AG08396 (cell line): ENCODE measurements around the gene CTRB2.
"Not testable (repeated sequence)": the region's sequence is repeated elsewhere in the genome, so short reads cannot be mapped to it uniquely, and the experiment has no call there.

Source experiments
- DNase-seq: peaks from one replicate; pipeline ENCODE4 v3.0.0; 2012; ENCODE audit warnings: low spot score, mixed read lengths

Gene CTRB2

DNA sequence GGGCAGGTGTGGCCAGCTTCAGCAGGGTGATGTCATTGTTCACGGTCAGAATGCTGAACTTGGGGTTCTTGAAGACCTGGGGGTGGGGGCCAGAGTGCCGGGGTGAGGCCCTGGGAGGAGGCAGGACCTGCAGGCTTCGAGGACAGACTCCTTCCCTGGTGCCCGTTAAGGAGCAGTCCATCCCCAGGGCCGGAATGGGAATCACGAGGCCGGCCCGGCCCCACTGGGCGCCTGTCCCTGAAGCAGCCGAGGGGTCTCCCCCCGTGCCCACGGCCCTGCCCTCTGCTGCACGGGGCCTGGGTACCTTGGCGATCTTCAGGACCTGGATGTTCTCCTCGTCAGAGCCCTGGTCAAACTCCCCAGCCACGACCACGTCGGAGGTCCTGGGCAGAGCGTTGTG lies 1.5 kb downstream of the CTRB2 start:
- not testable (repeated sequence) for DNase-seq

DNA sequence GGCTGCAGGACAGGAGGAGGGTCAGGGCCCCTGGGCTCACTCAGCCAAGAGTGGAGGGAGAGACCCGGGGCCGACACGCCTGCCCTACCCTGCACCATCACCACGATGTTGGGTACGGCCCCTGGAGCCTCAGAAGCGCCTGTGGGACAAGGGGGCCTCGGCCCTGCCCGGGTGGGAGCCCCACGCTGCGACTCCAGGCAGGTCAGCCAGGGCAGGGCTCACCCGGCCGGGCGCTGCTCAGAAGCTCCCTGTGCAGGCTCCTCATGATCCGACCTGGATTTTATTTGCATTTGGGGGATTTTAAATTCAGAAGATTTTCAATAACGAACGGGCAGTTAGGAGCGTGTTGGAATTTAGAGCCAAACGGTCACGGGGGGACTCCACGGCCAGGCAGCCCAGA lies 2.1 kb downstream of the CTRB2 start:
- not testable (repeated sequence) for DNase-seq

DNA sequence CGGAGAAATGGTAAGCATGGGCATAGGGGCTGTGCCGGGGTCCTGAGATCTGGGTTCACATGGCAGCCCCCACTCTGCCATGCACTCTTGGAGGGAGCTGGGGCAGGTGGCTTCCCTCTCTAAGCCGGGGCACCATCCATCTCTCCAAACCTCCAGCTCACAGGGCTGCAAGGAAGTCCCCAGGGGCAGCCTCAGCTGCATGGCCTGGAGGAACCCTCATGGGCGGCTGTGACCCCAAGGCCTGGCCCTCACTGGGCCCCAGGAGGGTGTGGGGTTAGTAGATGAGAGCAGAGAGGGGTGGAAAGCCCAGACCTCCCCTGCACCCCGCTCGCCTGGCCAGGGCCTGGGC lies 2.6 kb downstream of the CTRB2 start:
- no peak for DNase-seq

DNA sequence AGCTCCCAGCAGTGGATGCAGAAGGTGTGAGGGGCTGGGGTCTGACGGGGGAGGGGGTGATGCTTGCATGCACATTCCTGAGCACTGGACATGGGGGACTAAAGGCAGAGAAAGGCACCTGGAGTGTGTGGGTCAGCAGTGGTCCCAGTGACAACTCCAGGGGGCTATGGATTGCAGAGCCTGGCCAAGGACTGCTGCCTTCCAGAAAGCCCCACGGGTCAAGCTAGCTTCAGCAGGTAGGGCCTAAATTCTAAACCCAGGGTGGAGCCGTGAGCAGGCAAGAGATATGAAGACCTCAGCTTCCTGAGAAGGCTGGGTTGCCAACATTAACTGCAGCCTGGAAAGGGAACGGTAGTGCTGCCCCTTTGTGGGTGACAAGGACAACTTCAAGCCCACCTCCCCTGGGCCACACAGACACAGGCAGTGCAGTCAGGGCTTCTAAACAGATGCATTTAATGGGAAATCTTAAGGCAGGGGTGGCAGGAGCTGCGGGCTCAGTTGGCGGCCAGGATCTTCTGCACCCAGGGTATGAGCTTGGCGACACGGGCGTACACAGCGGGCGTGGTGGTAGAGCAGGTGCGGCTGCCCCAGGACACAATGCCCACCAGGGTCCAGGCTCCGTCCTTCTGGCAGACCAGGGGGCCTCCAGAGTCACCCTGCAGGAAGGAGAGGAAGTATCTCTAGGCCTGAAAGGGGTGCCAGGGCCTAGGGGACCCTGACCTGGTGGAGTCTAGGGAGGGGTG lies 3.1 kb downstream of the CTRB2 start:
- no peak for DNase-seq

DNA sequence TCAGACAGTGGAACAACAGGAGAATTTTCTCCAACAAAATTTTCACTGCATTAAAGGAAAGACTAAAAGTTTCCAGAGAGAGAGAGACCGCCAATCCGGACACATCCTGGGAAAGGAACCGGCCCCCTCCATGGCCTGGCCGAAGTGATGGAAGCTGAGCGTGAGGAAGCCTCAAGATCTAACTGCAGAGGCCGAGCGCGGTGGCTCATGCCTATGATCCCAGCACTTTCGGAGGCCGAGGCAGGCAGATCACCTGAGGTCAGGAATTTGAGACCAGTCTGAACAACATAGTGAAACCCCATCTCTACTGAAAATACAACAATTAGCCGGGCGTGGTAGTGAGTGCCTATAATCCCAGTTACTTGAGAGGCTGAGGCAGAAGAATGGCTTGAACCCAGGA lies 3.9 kb downstream of the CTRB2 start:
- DNase-seq, result no peak

DNA sequence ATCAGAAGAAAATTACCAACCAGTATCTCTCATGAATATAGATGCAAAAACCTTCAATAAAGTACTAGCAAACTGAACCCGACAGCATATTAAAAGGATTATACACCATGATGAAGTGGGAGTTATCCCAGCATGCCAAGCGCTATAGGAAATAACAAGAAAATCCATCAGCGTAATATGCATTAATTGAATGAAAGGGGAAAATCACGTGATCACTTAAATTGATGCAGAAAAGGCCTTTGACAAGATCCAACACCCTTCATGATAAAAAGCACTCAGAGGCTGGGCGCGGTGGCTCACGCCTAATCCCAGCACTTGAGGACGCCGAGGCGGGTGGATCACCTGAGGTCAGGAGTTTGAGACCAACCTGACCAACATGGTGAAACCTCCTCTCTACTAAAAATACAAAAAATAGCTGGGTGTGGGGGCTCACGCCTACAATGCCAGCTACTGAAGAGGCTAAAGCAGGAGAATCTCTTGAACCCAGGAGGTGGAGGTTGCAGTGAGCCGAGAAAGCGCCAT lies 4.8 kb downstream of the CTRB2 start:
- DNase-seq, result no peak

DNA sequence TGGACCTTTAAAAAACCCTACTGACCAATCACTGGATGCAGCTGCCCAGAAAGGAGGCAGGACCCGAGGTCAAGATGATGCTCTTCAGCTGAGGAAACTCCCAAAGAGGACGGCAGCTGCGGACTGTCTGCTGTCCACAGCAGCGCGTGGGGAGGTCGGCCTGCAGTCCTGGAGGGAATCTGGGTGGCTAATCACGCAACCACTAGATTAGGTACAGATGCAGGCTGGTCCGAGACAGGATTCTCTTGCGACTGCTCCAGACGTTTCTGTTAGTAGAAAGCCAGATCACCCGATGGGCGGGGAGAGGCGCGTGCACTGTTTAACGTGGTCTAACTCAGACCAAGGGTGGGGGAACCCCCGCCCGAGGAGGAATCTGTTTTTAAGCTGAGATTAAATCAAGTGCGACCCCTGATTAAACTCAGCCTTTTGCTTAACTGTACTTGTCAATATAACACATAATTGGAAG lies 8.8 kb downstream of the CTRB2 start:
- DNase-seq, result peak; percentile 76

DNA sequence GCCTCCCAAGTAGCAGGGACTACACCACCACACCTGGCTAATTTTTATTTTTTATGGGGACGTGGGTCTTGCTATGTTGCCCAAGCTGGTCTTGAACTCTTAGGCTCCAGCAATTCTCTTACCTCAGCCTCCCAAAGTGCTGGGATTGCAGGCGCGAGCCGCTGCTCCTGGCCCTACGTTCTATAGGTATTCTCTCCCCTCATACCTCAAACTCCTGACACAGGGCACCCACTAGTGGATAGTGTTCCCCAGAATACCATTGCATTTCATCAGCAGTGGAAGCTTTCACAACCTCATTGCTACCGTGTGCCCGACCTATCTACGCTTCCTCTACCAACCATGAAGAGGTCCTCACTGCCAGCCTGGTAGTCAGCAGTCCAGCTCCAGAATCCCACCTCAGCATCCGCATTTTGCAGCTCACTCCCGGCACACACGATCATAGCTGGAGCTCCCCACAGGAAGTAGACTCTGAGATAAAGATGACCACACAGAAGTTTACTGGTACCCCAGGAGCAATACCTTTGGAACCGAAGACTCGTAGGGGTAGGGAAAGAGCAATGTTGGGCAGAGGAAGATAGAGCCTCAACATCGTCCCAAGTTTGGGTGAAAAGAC lies 9.3 kb downstream of the CTRB2 start:
- no peak for DNase-seq

DNA sequence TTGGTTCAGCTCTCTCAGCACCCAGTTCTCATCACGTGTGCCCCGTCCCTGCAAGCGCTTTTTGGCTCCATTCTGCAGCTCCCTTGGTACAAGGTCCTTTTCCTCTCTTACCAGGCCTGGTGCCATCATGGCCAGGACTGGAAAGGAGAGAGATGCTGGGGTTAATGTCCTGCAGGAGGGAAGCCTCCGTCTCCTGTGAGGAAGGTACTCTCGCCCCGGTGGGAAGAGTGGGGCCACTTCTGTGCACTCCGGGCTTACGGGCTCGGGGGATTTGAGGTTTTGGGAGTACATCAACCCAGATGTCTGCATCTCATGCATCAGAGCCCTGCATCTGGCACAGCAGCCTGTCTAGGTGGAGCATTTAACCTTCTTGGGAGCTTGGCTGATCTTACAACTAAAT lies 10.1 kb downstream of the CTRB2 start:
- no peak for DNase-seq

DNA sequence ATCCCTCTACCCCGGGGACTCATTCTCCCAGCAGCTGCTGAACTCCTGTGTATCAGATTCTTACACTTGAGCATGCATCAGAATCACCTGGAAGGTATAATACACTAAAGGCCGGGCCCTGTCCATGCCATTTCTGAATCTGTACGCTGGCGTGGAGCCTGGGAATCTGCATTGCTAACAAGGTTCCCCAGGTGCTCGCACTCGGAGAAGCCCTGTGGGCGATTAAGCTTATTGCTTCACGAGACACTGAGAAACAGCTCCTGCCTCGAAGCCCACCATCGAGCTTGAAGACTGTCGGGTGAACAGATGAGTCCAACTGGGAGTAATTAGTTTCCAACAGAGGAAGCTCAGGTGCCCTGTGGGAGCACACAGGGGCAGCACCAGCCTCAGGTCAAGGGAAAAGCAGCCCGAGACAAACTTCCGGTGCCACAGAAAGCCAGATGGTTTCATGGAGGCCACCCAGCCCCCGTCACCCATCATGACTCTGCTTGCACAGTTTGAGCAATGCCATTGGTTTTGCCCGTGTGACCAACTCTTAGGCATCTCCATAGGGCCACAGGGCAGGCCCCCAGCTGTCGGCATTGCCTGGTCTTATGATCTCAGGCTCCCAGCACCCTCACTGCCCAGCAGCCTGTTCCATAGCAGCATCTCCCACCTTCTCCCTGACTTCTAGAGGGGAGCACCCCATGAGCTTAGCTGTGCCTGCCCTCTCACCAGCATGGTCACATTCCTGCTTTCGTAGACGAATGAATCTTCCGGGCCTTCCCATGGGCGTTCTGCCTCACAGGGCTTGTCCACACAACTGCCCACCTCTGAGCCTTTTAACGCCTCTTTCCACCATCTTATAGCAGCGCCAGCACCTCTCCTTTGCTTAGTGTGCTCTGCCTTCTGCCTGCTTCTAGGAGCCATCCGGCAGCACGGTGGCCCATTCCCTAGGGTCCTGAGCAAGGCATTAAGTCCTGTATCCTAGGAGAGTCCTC lies 10.9 kb downstream of the CTRB2 start:
- DNase-seq, result no peak

DNA sequence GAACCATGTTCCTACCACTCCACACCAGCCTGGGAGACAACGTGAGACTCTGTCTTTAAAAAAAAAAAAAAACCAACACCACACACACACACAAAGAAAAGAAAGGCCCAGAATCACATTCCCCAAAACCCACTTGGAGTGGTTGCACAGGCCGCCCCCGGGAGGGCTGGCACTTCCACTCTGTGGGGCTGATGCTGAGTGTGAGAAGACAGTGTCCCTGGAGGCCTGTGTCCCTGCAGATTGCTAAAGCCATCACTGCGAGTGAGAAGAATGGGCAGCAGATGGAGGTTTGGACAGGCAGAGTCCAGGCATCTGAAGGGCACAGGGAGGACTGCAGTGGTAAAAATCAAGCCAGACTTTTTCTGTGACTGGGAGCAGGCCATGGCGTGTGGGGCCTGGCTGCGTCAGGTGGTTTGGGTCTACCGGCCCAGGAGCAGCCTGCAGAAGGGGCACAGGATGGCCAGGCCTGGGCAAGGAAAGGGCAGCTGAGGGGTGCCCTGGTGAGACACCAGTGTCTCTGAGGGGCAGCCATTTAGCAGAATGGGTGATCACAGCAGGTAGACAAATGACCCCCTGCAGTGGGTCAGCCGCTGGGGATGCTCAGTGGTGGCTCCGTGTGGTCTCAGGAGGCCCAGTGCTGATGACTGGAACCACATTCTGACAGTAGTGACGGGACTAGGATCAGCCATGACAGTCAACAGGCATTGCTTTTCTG lies 13.1 kb downstream of the CTRB2 start:
- no peak for DNase-seq

DNA sequence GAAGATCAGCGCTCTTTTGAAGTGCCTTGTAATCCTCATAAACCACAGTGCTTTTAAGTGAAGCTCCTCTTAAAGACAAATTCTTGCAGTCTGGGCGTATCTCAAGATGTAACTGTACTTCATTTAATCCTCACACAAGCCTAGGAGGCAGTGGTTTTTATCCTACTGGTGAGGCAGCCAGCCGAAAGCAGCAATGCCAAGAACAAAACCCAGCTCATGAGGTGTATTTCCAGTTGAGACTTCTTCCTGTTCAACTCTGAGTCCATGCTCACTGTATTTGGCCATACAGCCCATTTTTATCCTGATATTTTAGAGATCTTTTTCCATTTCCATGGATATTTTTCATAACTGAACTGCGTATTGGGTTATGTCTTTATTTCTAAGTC lies 13.7 kb downstream of the CTRB2 start:
- no peak for DNase-seq

DNA sequence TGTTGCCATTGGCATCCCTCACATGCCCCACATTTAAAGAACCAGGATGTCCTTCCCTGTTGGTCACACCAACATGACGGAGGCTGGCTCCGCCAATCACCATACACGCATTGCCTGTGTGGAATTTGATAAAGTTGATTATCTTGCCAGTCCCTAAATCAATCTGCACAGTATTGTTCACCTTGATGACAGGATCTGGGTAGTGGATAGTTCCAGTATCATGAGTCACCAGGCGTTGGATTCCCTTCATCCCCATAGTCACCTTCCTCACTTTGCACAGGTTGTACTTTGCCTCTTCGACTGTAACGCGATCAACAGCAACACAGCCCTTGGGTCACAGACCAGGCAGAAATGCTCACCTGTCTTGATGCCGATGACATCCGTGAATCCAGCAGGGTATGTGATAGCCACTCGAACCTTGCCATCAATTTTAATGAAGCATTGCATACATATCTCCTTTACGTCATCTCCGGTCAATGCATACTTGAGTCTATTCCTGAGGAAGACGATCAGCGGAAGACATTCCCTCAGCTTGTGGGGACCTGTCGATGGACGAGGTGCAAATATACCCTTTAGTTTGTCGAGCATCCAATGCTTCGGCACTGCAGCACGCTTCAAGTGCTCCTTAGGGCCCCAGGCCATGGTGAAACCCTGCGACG lies 14.2 kb downstream of the CTRB2 start:
- DNase-seq, result no peak

DNA sequence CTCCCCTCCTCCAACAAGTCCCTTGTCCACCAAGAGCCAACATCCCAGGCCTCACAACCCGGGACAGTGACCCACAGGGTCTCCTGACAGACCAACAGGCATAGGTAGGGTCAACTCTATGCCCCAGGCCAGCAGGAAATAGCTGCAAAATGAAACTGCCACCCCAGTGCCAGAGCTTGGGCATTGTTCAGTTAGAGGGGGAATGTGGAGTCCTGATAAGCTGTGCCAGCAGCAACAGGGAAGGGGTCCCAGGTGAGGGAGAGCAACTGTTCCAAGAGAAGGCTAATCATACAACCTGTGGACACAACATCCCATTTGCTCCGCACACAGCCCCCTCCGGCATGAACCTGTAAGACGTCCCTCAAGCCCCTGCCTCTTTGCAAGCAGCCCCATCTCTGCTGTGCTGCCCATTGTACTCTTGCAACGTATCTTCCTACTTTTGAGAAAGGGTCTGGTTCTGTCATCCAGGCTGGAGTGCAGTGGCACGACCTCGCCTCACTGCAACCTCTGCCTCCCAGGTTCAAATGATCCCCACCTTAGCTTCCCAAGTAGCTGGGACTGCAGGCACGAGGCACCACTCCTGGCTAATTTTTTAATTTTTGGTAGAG lies 17.2 kb downstream of the CTRB2 start:
- DNase-seq, result no peak

DNA sequence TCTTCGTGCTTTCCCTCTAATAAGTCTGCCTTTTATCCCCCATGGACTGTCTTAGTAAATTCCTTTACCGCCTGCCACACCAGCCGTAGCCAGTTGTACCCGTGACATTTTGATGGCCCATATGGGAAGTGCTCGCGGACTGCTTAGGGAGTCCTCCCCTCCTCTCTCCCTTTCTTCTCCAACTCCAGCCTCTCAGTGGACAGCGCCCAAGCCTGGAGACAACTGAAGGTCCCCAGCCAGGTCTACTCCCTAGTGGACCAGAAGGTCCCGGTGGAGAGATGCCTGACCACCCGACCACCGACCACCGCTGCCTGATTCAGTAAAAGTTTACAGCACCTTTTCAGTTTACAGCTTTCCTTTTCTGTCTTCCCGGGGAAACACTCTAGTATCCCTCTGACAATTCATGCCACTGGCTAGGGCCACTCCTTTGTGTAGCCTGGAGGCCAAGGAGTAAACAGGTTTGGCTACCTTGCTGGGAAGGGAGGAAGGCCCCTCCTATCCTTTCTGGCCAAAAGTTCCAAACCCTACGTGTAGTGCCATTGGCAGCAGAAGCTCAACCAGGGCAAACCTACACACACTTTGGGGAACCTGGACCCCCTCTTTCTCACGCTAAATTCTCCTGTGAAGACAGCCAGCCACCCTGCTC lies 18.0 kb downstream of the CTRB2 start:
- no peak for DNase-seq

DNA sequence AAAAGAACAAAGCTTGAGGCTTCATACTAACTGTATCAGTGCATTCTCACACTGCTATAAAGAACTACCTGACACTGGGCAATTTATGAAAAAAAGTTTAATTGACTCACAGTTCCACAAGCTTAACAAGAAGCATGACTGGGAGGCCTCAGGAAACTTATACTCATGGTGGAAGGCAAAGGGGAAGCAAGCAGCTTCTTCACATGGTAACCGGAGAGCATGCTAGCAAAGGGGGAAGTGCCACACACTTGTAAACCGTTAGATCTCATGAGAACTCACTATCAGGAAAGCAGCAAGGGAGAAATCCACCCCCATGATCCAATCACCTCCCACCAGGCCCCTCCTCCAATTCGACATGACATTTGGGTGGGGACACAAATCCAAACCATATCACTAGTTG lies 25.3 kb downstream of the CTRB2 start:
- no peak for DNase-seq

DNA sequence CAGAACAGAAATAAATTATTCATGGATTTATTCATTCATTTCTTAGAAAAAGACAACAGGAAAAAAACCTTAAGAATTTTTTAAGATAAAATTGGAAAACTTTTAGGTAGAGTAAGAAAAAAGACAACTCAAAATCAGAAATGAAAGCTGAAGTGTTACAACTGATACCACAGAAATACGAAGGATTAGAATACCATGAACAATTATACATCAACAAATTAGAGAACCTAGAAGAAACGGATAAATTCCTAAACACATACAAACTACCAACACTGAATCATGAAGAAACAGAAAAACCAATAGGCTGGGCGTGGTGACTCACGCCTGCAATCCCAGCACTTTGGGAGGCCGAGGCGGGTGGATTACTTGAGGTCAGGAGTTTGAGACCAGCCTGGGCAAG lies 27.8 kb downstream of the CTRB2 start:
- no peak for DNase-seq

DNA sequence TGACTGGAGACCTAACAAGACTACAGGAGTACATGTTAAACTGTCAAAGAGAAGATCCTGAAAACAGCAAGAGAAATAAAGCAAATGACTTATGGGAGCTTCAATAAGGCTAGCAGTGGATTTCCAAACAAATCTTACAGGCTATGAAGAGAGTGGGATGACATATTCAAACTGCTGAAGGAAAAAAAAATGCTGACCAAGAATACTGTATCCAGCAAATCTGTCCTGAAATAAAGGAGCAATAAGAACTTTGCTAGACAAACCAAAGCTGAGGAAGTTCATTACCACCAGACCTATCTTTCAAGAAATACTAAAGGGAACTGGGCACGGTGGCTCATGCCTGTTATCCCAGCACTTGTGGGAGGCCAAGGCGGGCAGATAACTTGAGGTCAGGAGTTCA lies 30.0 kb downstream of the CTRB2 start:
- no peak for DNase-seq

DNA sequence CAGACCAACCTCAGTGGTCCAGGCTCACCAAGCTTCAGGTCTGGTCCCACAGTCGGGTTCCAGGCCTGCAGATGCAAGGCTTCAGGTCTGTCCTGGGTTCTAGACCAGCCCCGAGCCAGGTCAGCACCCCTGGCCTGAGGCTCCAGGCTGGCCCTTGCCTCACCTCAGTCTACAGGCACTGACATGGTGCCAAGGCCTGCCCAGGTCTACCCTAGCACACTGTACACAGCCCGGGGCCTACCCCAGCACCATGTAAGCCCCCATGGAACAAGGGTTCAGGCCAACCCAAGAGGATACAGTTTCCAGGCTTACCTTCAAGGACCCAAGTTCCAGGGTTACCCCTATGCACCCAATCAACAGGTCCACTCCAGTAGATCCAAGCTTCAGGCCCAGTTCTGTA lies 31.9 kb downstream of the CTRB2 start:
- no peak for DNase-seq

DNA sequence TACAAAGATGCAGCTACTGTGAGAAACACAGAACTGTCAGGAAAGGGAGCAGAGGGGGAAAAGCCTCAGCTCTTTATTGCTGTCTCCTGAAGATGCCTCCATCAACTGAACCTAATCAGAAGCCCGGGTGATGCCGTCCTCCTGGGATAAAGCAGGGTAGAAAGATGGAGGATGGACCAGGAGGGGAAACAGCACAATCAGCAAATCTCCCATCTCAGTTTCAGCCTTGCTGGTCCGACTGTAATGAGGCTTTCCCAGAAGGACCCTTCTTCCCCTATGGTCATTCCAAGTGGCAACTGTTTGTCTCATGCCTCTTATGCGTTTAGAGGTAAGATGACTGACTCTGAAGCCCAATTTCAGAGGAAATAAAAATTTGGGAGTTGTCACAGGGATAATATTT lies 34.4 kb downstream of the CTRB2 start:
- no peak for DNase-seq
